ENCODE data around the gene BICD1. TPM values are rescaled to one million over a fixed set of nuclear protein-coding genes. Genes with fewer than 3 reads are reported as not detected.
A peak's percentile ranks its signal among the peaks of the same experiment; 100 is the strongest.

Gene BICD1
- total and polyA plus RNA-seq, 2 of the 13 experiments (the other 11 are each of a cell fraction or from before 2014, with no cell fraction given): 4.5 to 5.2 TPM

DNA sequence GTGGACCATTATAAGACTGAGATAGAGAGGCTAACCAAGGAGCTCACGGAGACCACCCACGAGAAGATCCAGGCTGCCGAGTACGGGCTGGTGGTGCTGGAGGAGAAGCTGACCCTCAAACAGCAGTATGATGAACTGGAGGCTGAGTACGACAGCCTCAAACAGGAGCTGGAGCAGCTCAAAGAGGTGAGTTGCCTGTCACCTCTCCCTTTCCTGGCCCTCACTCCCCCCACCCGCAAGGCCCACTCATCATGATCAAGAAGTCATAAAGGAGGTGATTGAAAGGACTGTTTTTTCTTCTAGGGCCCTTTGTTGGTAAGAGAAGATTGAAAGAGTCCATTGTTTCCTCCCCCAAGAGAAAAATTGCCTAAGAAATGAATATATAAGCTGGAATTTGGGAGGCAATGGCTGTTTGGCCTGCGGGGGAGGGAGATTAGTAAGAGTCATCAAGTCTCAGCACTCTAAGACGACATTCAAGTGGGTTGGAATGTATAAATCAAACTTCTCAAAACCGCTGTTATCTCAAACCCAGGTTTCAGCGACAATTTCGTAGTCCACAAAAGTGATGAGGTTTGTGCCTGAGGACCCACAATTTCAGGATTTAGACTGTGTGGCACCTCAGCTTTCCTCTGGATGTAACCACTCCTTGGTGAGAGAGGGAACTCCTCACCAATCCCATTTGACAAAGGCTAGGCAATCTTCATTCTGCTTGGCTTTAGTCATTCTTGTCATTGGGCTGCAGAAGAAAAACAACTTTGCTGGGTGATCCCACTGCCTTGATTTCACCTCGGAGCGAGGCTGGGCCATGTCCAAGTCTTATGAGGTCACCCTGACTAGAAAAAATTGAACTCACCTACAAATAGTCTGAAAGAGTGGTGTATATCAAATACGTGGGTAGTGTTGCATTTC lies 966 bp downstream of the BICD1 start (continued):
- TF ChIP-seq HOXA9 (CRISPR knock-in tag; IDR thresholded peaks at IDR 0.05; ENCODE audit: borderline replicate concordance): 0 out of 2 replicates have a peak, but pooled peaks have one; percentile 6
- TF ChIP-seq ZXDC (CRISPR knock-in tag; IDR thresholded peaks at IDR 0.05): 0 out of 2 replicates have a peak, but pooled peaks have one; percentile 37
- no peak for TF ChIP-seq RFX1 (IDR thresholded peaks at IDR 0.05)
- no peak for TF ChIP-seq ZSCAN5A (CRISPR knock-in tag; IDR thresholded peaks at IDR 0.05; ENCODE audit: borderline replicate concordance)
- no peak for TF ChIP-seq MTF1 (CRISPR knock-in tag; IDR thresholded peaks at IDR 0.05)
- peak; percentile 15; the same call in 1 of the 2 replicates for TF ChIP-seq ZNF558 (CRISPR knock-in tag; IDR thresholded peaks at IDR 0.05; ENCODE audit: borderline replicate concordance)
- no peak for TF ChIP-seq TSC22D2 (CRISPR knock-in tag; IDR thresholded peaks at IDR 0.05; ENCODE audit: borderline replicate concordance)
- TF ChIP-seq BRD4 (CRISPR knock-in tag; IDR thresholded peaks at IDR 0.05): no peak
- TF ChIP-seq U2AF2 (IDR thresholded peaks at IDR 0.05; ENCODE audit: low read depth, low read length): no peak
- TF ChIP-seq, protein P1, sequence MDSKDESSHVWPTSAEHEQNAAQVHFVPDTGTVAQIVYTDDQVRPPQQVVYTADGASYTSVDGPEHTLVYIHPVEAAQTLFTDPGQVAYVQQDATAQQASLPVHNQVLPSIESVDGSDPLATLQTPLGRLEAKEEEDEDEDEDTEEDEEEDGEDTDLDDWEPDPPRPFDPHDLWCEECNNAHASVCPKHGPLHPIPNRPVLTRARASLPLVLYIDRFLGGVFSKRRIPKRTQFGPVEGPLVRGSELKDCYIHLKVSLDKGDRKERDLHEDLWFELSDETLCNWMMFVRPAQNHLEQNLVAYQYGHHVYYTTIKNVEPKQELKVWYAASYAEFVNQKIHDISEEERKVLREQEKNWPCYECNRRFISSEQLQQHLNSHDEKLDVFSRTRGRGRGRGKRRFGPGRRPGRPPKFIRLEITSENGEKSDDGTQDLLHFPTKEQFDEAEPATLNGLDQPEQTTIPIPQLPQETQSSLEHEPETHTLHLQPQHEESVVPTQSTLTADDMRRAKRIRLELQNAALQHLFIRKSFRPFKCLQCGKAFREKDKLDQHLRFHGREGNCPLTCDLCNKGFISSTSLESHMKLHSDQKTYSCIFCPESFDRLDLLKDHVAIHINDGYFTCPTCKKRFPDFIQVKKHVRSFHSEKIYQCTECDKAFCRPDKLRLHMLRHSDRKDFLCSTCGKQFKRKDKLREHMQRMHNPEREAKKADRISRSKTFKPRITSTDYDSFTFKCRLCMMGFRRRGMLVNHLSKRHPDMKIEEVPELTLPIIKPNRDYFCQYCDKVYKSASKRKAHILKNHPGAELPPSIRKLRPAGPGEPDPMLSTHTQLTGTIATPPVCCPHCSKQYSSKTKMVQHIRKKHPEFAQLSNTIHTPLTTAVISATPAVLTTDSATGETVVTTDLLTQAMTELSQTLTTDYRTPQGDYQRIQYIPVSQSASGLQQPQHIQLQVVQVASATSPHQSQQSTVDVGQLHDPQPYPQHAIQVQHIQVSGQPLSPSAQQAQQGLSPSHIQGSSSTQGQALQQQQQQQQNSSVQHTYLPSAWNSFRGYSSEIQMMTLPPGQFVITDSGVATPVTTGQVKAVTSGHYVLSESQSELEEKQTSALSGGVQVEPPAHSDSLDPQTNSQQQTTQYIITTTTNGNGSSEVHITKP (CRISPR knock-in tag; IDR thresholded peaks at IDR 0.05; ENCODE audit: low read depth): peak; percentile 34; the same call in 1 of the 2 replicates

Data from HepG2 (cell line).